Smooth muscle cell (in vitro differentiated cells): Measurements from ENCODE around the gene GABBR2. TPM values are rescaled to one million over a fixed set of nuclear protein-coding genes. Genes with fewer than 3 reads are reported as not detected.
"Not testable (repeated sequence)": the region's sequence is repeated elsewhere in the genome, so short reads cannot be mapped to it uniquely, and the experiment has no call there.

Experiments
- DNase-seq: peaks from one replicate; lab custom pipeline; 2025; ENCODE audit not compliant: unreplicated experiment; lab: John Stamatoyannopoulos, UW
- H2AFZ ChIP-seq: fragments of 200-600 bp; sonication (generic); 2 replicates; pipeline ENCODE4 v1.6.0; 2016; ENCODE audit warnings: antibody characterized with exemption, low read depth, mild to moderate bottlenecking
- H3F3A ChIP-seq: fragments of 200-600 bp; sonication (generic); 2 replicates; pipeline ENCODE4 v1.6.0; 2017; ENCODE audit warnings: antibody characterized with exemption, low read depth
- H3K27ac ChIP-seq: fragments of 200-600 bp; sonication (generic); 2 replicates; pipeline ENCODE4 v1.5.1; 2016; ENCODE audit warnings: low read depth, mild to moderate bottlenecking
- H3K27me3 ChIP-seq: fragments of 200-600 bp; sonication (generic); 2 replicates; pipeline ENCODE4 v1.6.1; 2016; ENCODE audit warnings: low read depth, mild to moderate bottlenecking
- H3K36me3 ChIP-seq: fragments of 200-600 bp; sonication (generic); 2 replicates; pipeline ENCODE4 v1.5.1; 2016; ENCODE audit warnings: low read depth
- H3K4me1 ChIP-seq: fragments of 200-600 bp; sonication (generic); 2 replicates; pipeline ENCODE4 v1.5.1; 2016; ENCODE audit warnings: low read depth
- H3K4me2 ChIP-seq: fragments of 200-600 bp; sonication (generic); 2 replicates; pipeline ENCODE4 v1.6.0; 2016; ENCODE audit warnings: mild to moderate bottlenecking
- H3K4me3 ChIP-seq: fragments of 200-600 bp; sonication (generic); 2 replicates; pipeline ENCODE4 v1.5.1; 2016; ENCODE audit warnings: mild to moderate bottlenecking
- H3K79me2 ChIP-seq: fragments of 200-600 bp; sonication (generic); 2 replicates; pipeline ENCODE4 v1.6.0; 2016; ENCODE audit warnings: low read depth, mild to moderate bottlenecking
- H3K9ac ChIP-seq: fragments of 200-600 bp; sonication (generic); 2 replicates; pipeline ENCODE4 v1.6.0; 2016; ENCODE audit warnings: low read depth
- H3K9me3 ChIP-seq: fragments of 200-600 bp; sonication (generic); replicated peaks from 2 replicates; pipeline ENCODE4 v1.5.1; 2016; ENCODE audit warnings: low read depth
- H4K20me1 ChIP-seq: fragments of 200-600 bp; sonication (generic); 2 replicates; pipeline ENCODE4 v1.6.0; 2016; ENCODE audit warnings: low read depth
- CTCF ChIP-seq: fragments of 200-600 bp; sonication (generic); IDR thresholded peaks from 2 replicates; pipeline ENCODE4 v1.5.1; 2017; ENCODE audit warnings: borderline replicate concordance, mild to moderate bottlenecking, antibody characterized with exemption; ENCODE audit not compliant: insufficient read depth, poor library complexity, severe bottlenecking
- WGBS: methylation state at CpG from one replicate; pipeline ENCODE4 v1.1.7; 2016; ENCODE audit warnings: low lambda C conversion rate; 5-methylcytosine and 5-hydroxymethylcytosine counted together
- polyA plus RNA-seq: library from polyadenylated mRNA; unstranded; fragments of >200 nt; fragmentation: Nextera tagmentation; extraction: Ambion mirVana; gene quantifications from 2 replicates; pipeline ENCODE4 v1.2.1, GENCODE V29; 2016
- total RNA-seq: library from RNA; depleted of rRNA; stranded (reverse); fragments of >200 nt; gene quantifications from 2 replicates; pipeline ENCODE4 v1.2.3, GENCODE V29; 2014

The GABBR2 gene
- total and polyA plus RNA-seq, 2 experiments from 2014 or later = 0.25 TPM; not detected in 1

- no peak overlapping the region for H3K9ac ChIP-seq
- H3K27ac ChIP-seq = no peak overlapping the region
- 63% methylated on average over 3 of the region's 3 CpGs for WGBS
- H3K27me3 ChIP-seq = no peaks in the 10 kb centered on the region
- H3F3A ChIP-seq = no peaks in the 10 kb centered on the region
- H3K36me3 ChIP-seq = no peaks in the 10 kb centered on the region
- H4K20me1 ChIP-seq = no peaks in the 10 kb centered on the region
- no peaks in the 10 kb centered on the region for H3K79me2 ChIP-seq
- H3K4me3 ChIP-seq = no peak overlapping the region
- no peak for DNase-seq
- TF ChIP-seq CTCF = no peak
- no peaks in the 10 kb centered on the region for H3K9me3 ChIP-seq
- H3K4me2 ChIP-seq = no peak overlapping the region
- H3K4me1 ChIP-seq = no peaks in the 10 kb centered on the region
- no peak overlapping the region for H2AFZ ChIP-seq
Measured at GRCh38 chr9:98271479-98271878, 437.3 kb downstream of the GABBR2 start.

GRCh38 chr9:98270284-98270683 lies 438.5 kb downstream of the GABBR2 start:
- not testable (repeated sequence) for H3K27ac ChIP-seq, H2AFZ ChIP-seq, H3K36me3 ChIP-seq, H3K4me1 ChIP-seq, H4K20me1 ChIP-seq, H3K4me3 ChIP-seq, H3K9me3 ChIP-seq, DNase-seq, H3F3A ChIP-seq, H3K79me2 ChIP-seq, H3K9ac ChIP-seq, H3K27me3 ChIP-seq, H3K4me2 ChIP-seq
- WGBS = 89% methylated on average over 11 of the region's 11 CpGs

- not testable (repeated sequence) for H4K20me1 ChIP-seq, H3K27me3 ChIP-seq, H3K36me3 ChIP-seq, H3K4me2 ChIP-seq, H3K27ac ChIP-seq, H3F3A ChIP-seq, H3K79me2 ChIP-seq, H2AFZ ChIP-seq, H3K4me1 ChIP-seq, H3K4me3 ChIP-seq, DNase-seq, H3K9me3 ChIP-seq, H3K9ac ChIP-seq
- 46% methylated on average over 10 of the region's 10 CpGs for WGBS
Measured at GRCh38 chr9:98269652-98270051, 439.1 kb downstream of the GABBR2 start.

GRCh38 chr9:98267556-98267955 lies 441.2 kb downstream of the GABBR2 start:
- not testable (repeated sequence) for H3K27ac ChIP-seq, DNase-seq, H4K20me1 ChIP-seq, H3K9me3 ChIP-seq, H3K4me1 ChIP-seq, H3K4me2 ChIP-seq, H3K9ac ChIP-seq, H3K4me3 ChIP-seq, H3K36me3 ChIP-seq, H2AFZ ChIP-seq, H3K27me3 ChIP-seq, H3F3A ChIP-seq, H3K79me2 ChIP-seq
- 95% methylated on average over 8 of the region's 8 CpGs for WGBS

- no peak for DNase-seq
- peaks cover 4% of the 10 kb centered on the region for H3K27me3 ChIP-seq
- TF ChIP-seq CTCF = no peak
- WGBS = 74% methylated on average over 2 of the region's 2 CpGs
- H3K4me2 ChIP-seq = no peak overlapping the region
- H3K27ac ChIP-seq = no peak overlapping the region
- no peak overlapping the region for H3K4me3 ChIP-seq
- no peaks in the 10 kb centered on the region for H3F3A ChIP-seq
- H2AFZ ChIP-seq = no peak overlapping the region
- no peaks in the 10 kb centered on the region for H4K20me1 ChIP-seq
- no peaks in the 10 kb centered on the region for H3K36me3 ChIP-seq
- H3K9me3 ChIP-seq = no peaks in the 10 kb centered on the region
- H3K79me2 ChIP-seq = no peaks in the 10 kb centered on the region
- no peak overlapping the region for H3K9ac ChIP-seq
- H3K4me1 ChIP-seq = no peaks in the 10 kb centered on the region
Measured at GRCh38 chr9:98264516-98264915, 444.2 kb downstream of the GABBR2 start.
